Skeletal muscle satellite cell (primary cell): ENCODE measurements around the gene GPRC5B.

Experiments
- H3K27me3 ChIP-seq: 2 replicates; pipeline ENCODE4 v1.7.0; 2013; ENCODE audit warnings: low read length; ENCODE audit not compliant: control insufficient read depth, insufficient read depth
- H3K36me3 ChIP-seq: 2 replicates; pipeline ENCODE4 v1.7.0; 2013; ENCODE audit warnings: mild to moderate bottlenecking, control low read depth, low read length; ENCODE audit not compliant: insufficient read depth
- H3K4me1 ChIP-seq: 2 replicates; pipeline ENCODE4 v1.7.0; 2013; ENCODE audit warnings: low read length; ENCODE audit not compliant: control insufficient read depth, insufficient read depth
- H3K4me2 ChIP-seq: 2 replicates; pipeline ENCODE4 v1.7.0; 2013; ENCODE audit warnings: mild to moderate bottlenecking, low read length
- H3K4me3 ChIP-seq: 2 replicates; pipeline ENCODE4 v1.7.0; 2013; ENCODE audit warnings: low read length
- H3K9ac ChIP-seq: 2 replicates; pipeline ENCODE4 v1.7.0; 2013; ENCODE audit warnings: mild to moderate bottlenecking, low read depth, low read length, moderate library complexity
- H3K9me3 ChIP-seq: replicated peaks from 2 replicates; pipeline ENCODE4 v1.7.0; 2013; ENCODE audit warnings: mild to moderate bottlenecking, control low read depth, low read length

GPRC5B gene

GRCh38 chr16:19864566-19864965 lies 20.1 kb downstream of the GPRC5B start:
- no peak overlapping the region for H3K4me2 ChIP-seq
- H3K36me3 ChIP-seq, result no peaks in the 10 kb centered on the region
- H3K4me3 ChIP-seq, result no peak overlapping the region
- no peak overlapping the region for H3K9ac ChIP-seq
- H3K9me3 ChIP-seq, result no peaks in the 10 kb centered on the region
- H3K4me1 ChIP-seq, result no peaks in the 10 kb centered on the region
- H3K27me3 ChIP-seq, result no peaks in the 10 kb centered on the region

DNA sequence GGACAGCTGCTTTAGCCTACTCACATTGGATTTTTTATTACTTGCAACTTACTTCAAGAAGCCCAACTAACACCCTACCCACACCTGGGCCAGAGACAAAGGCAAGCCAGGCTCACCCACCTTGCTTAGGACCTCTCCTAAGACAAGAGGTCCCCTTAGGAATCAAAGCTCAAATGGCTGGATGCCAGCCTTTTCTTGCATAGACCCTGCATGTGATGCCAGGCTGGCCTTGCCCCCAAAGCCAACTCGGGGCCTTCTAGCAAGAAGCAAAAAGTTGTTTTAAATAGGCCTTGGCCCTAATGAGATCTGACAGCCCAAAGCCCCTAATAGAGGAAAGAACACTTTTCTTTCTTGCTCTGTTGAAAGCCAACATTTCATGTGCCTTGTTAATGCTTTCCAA lies 20.7 kb downstream of the GPRC5B start:
- Histone ChIP-seq H3K9me3 (no peaks in the 10 kb centered on the region), H3K4me2 (no peak overlapping the region), H3K27me3 (no peaks in the 10 kb centered on the region), H3K4me3 (no peak overlapping the region), H3K4me1 (no peaks in the 10 kb centered on the region), H3K36me3 (no peaks in the 10 kb centered on the region), H3K9ac (no peak overlapping the region)

GRCh38 chr16:19861811-19862327 lies 22.8 kb downstream of the GPRC5B start:
- Histone ChIP-seq H3K4me3 (no peak overlapping the region), H3K27me3 (no peaks in the 10 kb centered on the region), H3K36me3 (no peaks in the 10 kb centered on the region), H3K9ac (no peak overlapping the region), H3K9me3 (no peaks in the 10 kb centered on the region), H3K4me1 (no peaks in the 10 kb centered on the region), H3K4me2 (no peak overlapping the region)

DNA sequence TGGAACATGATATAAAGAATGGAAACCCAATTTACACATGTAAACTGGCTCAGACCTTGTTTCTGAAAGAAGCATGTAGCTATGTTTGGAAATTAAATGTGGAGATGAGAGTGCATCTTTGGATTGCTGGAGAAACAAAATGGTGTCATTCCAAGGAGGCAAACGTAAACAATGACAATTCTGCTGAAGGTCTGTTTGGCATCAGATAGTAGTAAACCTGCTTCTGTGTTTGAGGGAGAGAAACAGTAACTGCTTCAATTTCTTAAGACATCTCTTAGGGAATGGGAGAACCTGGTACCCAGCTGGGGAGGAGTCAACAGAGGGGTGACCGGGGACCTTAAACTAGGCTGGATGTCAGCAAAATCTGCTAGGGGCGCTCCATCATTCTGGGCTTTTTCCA lies 23.5 kb downstream of the GPRC5B start:
- Histone ChIP-seq H3K9me3 (no peaks in the 10 kb centered on the region), H3K36me3 (no peaks in the 10 kb centered on the region), H3K27me3 (no peaks in the 10 kb centered on the region), H3K4me1 (no peaks in the 10 kb centered on the region), H3K4me2 (no peak overlapping the region), H3K9ac (no peak overlapping the region), H3K4me3 (no peak overlapping the region)

GRCh38 chr16:19860166-19861041 lies 24.2 kb downstream of the GPRC5B start:
- H3K4me1 ChIP-seq, result no peaks in the 10 kb centered on the region
- no peaks in the 10 kb centered on the region for H3K36me3 ChIP-seq
- no peak overlapping the region for H3K9ac ChIP-seq
- H3K4me3 ChIP-seq, result no peak overlapping the region
- H3K4me2 ChIP-seq, result no peak overlapping the region
- no peaks in the 10 kb centered on the region for H3K27me3 ChIP-seq
- no peaks in the 10 kb centered on the region for H3K9me3 ChIP-seq

- Histone ChIP-seq H3K4me2 (no peak overlapping the region), H3K9me3 (no peaks in the 10 kb centered on the region), H3K27me3 (no peaks in the 10 kb centered on the region), H3K4me3 (no peak overlapping the region), H3K4me1 (no peaks in the 10 kb centered on the region), H3K36me3 (no peaks in the 10 kb centered on the region), H3K9ac (no peak overlapping the region)
Observed at GRCh38 chr16:19859603-19860002, 25.0 kb downstream of the GPRC5B start.

- Histone ChIP-seq H3K9me3 (no peaks in the 10 kb centered on the region), H3K9ac (no peak overlapping the region), H3K4me3 (no peak overlapping the region), H3K4me1 (no peaks in the 10 kb centered on the region), H3K36me3 (no peaks in the 10 kb centered on the region), H3K4me2 (no peak overlapping the region), H3K27me3 (no peaks in the 10 kb centered on the region)
Observed at GRCh38 chr16:19859166-19859565, 25.5 kb downstream of the GPRC5B start.

DNA sequence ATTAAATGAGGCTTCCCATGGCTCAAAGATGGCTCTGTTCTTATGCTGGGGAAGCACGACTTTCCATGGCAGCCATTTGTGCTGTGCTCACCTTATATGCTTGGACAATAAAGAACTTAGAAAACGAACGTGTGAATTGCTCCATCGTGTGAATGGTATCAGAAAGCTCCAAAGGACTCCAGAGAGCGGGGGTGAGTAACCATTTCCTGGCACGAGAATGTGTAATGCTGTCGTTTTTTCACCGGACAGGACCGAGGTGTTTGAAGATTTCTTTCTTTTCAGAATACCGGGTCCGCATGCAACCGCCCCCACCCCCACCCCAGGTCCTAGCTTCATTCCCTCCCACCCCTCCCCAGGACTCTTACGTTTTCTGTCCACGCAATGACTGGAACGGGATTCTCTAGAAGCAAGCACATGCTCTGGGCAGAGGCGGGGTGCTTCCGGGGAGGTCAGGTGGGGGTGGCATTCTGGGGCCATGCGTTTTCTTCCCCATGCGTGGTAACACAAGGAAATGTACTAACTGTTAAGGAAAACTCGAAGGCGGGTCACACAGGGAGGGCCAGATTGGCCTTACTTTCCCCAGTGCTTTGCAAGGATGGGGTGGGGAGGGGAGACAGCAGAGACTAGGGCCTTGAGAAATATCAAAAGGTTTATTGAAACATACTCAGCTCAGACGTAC lies 26.2 kb downstream of the GPRC5B start:
- Histone ChIP-seq H3K4me1 (no peaks in the 10 kb centered on the region), H3K36me3 (no peaks in the 10 kb centered on the region), H3K27me3 (no peaks in the 10 kb centered on the region), H3K9ac (no peak overlapping the region), H3K4me2 (no peak overlapping the region), H3K4me3 (no peak overlapping the region), H3K9me3 (no peaks in the 10 kb centered on the region)

DNA sequence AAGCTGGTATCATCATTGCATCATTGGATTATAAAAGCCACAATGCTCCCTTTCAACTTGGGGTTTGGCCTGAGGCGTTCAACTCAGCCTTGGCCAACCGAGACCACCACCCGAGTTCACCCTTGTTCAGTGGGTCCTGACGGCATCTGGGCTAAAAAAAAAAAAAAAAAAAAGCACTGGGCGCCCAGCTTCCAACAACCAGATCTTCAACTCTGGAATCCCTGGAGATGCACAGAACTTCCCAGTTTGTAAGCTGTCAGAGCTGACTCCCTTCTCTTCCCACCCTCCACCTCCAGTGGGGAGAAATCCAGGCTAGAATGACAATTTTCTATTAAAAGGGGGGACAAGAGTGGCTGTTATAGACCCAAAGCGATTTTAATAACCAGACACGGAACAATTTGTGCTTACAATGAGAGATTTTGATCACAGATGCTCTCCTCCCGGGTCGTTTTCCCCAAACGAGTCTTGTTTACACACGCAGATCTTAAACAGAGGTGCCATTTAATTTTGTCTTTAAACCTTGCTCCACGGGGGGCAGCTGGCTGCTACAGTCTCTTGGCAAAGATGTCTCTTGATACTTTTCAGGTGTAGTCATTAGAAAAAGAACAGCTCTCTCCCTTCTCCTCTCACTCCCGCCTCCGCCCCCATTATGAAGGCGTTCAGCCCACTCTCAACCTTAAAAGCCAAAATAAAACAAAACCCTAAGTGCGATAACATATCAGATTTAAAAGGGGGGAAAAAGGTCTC lies 26.9 kb downstream of the GPRC5B start:
- no peaks in the 10 kb centered on the region for H3K36me3 ChIP-seq
- no peak overlapping the region for H3K4me2 ChIP-seq
- no peaks in the 10 kb centered on the region for H3K9me3 ChIP-seq
- H3K9ac ChIP-seq, result no peak overlapping the region
- H3K4me3 ChIP-seq, result no peak overlapping the region
- no peaks in the 10 kb centered on the region for H3K4me1 ChIP-seq
- H3K27me3 ChIP-seq, result no peaks in the 10 kb centered on the region

GRCh38 chr16:19856120-19856519 lies 28.5 kb downstream of the GPRC5B start:
- no peak overlapping the region for H3K9ac ChIP-seq
- no peaks in the 10 kb centered on the region for H3K36me3 ChIP-seq
- no peak overlapping the region for H3K4me2 ChIP-seq
- no peak overlapping the region for H3K4me3 ChIP-seq
- H3K4me1 ChIP-seq, result no peaks in the 10 kb centered on the region
- H3K27me3 ChIP-seq, result no peaks in the 10 kb centered on the region
- H3K9me3 ChIP-seq, result no peaks in the 10 kb centered on the region

DNA sequence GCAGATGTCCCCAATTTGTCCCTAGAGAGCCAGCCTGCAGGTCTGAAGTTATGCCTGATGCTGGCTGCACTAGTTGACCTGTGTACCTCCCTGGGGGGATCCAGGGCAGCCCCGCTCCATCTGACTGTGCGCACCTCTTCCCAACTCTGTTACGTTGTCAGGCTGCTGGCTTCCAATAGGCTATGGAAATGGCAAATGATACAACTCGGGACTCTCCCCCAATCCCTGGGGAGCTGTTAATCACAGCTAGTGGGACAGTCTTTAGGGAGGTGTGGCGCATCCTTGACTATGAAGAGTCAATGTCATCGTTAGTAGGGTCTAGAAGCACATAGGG lies 30.1 kb downstream of the GPRC5B start:
- Histone ChIP-seq H3K27me3 (no peaks in the 10 kb centered on the region), H3K36me3 (no peaks in the 10 kb centered on the region), H3K9me3 (no peaks in the 10 kb centered on the region), H3K4me3 (no peak overlapping the region), H3K4me2 (no peak overlapping the region), H3K9ac (no peak overlapping the region), H3K4me1 (no peaks in the 10 kb centered on the region)
